Measurements from ENCODE around the gene NTNG2. TPM values are rescaled to one million over a fixed set of nuclear protein-coding genes. Genes with fewer than 3 reads are reported as not detected.

The NTNG2 gene
- total RNA-seq, 1 donor from 2014 or later, result 5.0 TPM

DNA sequence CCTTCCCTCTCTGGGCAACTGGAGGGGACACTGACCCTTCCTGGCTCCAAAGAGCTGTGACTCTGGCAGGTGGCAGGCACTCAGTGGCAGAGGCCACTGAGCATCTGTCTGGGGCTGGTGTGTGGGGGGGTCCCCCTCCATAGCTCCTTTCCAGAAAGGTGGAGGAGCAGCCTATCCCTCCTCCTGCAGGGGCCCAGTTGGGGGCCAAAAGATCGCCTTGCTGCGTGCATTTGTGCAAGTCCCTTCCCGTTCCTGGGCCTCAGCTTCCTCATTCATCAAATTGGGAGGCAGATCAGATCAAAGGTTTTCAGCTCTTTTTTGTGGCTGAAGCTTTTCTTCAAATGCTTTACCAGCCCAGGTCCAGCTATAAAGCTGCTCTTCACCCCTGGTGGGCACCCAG lies 77.7 kb downstream of the NTNG2 start:
- intact Hi-C loops (cut with DNase I), result no loop called here
- no peaks in the 10 kb centered on the region for H3K36me3 ChIP-seq
- ATAC-seq, result no peak
- peaks cover 7% of the 10 kb centered on the region for H3K27me3 ChIP-seq (ENCODE audit: low read depth)
- no peak overlapping the region for H3K4me3 ChIP-seq
- TF ChIP-seq, protein P1, sequence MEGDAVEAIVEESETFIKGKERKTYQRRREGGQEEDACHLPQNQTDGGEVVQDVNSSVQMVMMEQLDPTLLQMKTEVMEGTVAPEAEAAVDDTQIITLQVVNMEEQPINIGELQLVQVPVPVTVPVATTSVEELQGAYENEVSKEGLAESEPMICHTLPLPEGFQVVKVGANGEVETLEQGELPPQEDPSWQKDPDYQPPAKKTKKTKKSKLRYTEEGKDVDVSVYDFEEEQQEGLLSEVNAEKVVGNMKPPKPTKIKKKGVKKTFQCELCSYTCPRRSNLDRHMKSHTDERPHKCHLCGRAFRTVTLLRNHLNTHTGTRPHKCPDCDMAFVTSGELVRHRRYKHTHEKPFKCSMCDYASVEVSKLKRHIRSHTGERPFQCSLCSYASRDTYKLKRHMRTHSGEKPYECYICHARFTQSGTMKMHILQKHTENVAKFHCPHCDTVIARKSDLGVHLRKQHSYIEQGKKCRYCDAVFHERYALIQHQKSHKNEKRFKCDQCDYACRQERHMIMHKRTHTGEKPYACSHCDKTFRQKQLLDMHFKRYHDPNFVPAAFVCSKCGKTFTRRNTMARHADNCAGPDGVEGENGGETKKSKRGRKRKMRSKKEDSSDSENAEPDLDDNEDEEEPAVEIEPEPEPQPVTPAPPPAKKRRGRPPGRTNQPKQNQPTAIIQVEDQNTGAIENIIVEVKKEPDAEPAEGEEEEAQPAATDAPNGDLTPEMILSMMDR (IDR thresholded peaks at IDR 0.05), result no peak
- DNase-seq, result peak; percentile 44
- H3K4me1 ChIP-seq, result peaks cover 23% of the 10 kb centered on the region
- H3K27ac ChIP-seq, result no peak overlapping the region
- H3K9me3 ChIP-seq, result no peaks in the 10 kb centered on the region

DNA sequence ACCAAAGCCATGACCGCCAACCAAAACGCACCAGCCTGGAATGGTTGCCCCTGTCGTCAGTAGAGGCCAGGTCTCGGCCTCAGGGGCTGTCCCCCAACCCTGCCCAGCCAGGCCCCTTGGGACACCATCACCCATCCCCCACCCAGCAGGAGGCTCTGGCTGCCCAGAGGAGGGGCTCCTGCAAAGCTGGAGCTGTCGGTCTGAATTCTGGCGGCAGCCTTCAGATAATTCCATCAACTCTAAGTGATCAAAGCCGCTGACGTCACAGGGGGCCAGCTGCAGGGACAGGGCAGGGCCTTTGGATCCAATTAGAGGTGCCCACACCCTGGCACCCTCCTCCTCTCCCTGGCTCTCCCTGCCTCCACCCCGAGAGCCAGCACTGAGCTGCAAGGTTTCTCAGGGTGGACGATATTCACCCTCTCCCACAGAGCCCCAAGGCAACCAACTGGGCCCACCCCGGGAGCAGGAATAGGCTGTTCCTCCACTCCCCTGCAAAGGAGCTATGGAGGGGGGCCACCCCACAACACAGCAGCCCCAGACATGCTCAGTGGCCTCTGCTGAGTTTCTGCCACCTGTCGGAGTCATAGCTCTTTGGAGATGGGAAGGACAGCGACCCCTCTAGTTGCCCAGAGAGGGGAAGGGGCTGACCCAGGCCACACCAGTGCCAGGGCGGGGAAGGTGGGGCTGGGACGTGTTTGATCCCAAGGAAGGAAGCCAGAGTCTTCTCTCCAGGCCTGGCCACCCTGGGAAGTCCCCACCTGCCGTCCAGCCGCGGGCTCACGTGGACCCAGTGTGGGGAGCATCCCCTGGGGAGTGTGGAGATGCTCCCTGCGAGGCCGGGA lies 78.4 kb downstream of the NTNG2 start:
- Histone ChIP-seq H3K9me3 (no peaks in the 10 kb centered on the region), H3K4me1 (peaks cover 23% of the 10 kb centered on the region), H3K27me3 (ENCODE audit: low read depth) (peaks cover 8% of the 10 kb centered on the region), H3K36me3 (no peaks in the 10 kb centered on the region), H3K4me3 (peak overlapping the region; percentile 75), H3K27ac (no peak overlapping the region)
- intact Hi-C loops (cut with DNase I), result no loop called here
- no peak for ATAC-seq
- TF ChIP-seq, protein P1 (IDR thresholded peaks at IDR 0.05), result no peak
- DNase-seq, result peak; percentile 51

DNA sequence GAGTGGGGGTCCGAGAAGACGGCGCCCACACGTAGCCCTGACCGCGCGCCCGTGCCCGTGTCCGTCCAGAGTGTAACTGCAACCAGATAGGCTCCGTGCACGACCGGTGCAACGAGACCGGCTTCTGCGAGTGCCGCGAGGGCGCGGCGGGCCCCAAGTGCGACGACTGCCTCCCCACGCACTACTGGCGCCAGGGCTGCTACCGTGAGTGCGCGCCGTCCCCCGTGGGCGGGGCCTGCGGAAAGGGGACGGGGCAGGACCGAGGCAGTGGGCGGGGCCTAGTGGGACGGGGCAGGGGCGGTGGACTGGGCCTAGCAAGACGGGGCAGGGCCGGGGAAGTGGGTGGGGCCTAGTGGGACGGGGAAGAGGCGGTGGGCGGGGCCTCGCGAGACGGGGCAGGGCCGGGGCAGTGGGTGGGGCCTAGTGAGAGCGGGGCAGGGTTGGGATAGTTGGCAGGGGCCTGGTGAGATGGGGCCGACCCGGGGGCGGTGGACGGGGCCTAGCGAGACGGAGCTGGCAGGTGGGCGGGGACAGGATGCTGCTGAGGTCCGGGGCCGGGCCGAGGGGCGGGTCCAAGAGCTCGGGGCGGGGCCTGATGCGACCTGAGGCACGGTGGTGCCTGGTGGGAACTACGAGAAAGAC lies 79.1 kb downstream of the NTNG2 start:
- DNase-seq (peak; percentile 99), ATAC-seq (peak; percentile 95 to 97)
- Histone ChIP-seq H3K27ac (no peak overlapping the region), H3K27me3 (ENCODE audit: low read depth) (peaks cover 13% of the 10 kb centered on the region), H3K4me3 (peak overlapping the region; percentile 75), H3K4me1 (peaks cover 23% of the 10 kb centered on the region), H3K9me3 (no peaks in the 10 kb centered on the region), H3K36me3 (no peaks in the 10 kb centered on the region)
- TF ChIP-seq, protein P1 (IDR thresholded peaks at IDR 0.05), result peak; percentile 9
- intact Hi-C loops (cut with DNase I), result no loop called here

DNA sequence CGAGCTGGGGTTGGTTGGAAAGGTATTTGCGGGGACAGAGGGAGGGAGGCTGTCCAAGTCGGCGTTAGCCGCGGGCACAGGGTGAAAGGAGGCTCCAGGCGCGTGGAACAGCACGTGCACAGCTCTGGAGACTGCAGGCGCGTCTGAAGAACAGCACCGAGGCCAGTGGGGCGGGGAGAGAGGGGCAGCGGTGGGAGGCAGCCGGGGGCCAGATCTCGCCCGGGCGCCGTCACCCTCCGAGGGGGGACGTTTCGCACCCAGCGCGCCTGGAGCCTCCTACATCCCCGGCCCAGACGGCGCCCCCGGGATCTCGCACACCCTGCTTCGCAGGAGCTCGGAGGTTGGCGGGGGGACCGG lies 79.6 kb downstream of the NTNG2 start:
- peaks cover 21% of the 10 kb centered on the region for H3K4me1 ChIP-seq
- peak overlapping the region; percentile 49 for H3K27ac ChIP-seq
- H3K4me3 ChIP-seq, result peak overlapping the region; percentile 75
- DNase-seq, result no peak
- TF ChIP-seq, protein P1 (IDR thresholded peaks at IDR 0.05), result no peak
- H3K27me3 ChIP-seq (ENCODE audit: low read depth), result peaks cover 17% of the 10 kb centered on the region
- H3K36me3 ChIP-seq, result no peaks in the 10 kb centered on the region
- intact Hi-C loops (cut with DNase I), result no loop called here
- no peaks in the 10 kb centered on the region for H3K9me3 ChIP-seq
- no peak for ATAC-seq

DNA sequence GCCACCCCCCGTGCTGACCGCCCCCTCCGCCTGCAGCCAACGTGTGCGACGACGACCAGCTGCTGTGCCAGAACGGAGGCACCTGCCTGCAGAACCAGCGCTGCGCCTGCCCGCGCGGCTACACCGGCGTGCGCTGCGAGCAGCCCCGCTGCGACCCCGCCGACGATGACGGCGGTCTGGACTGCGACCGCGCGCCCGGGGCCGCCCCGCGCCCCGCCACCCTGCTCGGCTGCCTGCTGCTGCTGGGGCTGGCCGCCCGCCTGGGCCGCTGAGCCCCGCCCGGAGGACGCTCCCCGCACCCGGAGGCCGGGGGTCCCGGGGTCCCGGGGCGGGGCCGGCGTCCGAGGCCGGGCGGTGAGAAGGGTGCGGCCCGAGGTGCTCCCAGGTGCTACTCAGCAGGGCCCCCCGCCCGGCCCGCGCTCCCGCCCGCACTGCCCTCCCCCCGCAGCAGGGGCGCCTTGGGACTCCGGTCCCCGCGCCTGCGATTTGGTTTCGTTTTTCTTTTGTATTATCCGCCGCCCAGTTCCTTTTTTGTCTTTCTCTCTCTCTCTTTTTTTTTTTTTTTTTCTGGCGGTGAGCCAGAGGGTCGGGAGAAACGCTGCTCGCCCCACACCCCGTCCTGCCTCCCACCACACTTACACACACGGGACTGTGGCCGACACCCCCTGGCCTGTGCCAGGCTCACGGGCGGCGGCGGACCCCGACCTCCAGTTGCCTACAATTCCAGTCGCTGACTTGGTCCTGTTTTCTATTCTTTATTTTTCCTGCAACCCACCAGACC lies 80.2 kb downstream of the NTNG2 start:
- intact Hi-C loops (cut with DNase I), result no loop called here
- ATAC-seq, result peak; percentile 2 to 13

More for the DNA sequence above, 80.2 kb downstream of the NTNG2 start:
- H3K4me3 ChIP-seq, result peak overlapping the region; percentile 75
- H3K9me3 ChIP-seq, result no peaks in the 10 kb centered on the region
- DNase-seq, result peak; percentile 73
- TF ChIP-seq, protein P1 (IDR thresholded peaks at IDR 0.05), result no peak
- H3K27ac ChIP-seq, result peak overlapping the region; percentile 49
- peaks cover 22% of the 10 kb centered on the region for H3K27me3 ChIP-seq (ENCODE audit: low read depth)
- no peaks in the 10 kb centered on the region for H3K36me3 ChIP-seq
- H3K4me1 ChIP-seq, result peaks cover 19% of the 10 kb centered on the region

Data from lower lobe of right lung (tissue), 2 donors.